ENCODE data around the gene ANAPC2.

ANAPC2 gene

DNA sequence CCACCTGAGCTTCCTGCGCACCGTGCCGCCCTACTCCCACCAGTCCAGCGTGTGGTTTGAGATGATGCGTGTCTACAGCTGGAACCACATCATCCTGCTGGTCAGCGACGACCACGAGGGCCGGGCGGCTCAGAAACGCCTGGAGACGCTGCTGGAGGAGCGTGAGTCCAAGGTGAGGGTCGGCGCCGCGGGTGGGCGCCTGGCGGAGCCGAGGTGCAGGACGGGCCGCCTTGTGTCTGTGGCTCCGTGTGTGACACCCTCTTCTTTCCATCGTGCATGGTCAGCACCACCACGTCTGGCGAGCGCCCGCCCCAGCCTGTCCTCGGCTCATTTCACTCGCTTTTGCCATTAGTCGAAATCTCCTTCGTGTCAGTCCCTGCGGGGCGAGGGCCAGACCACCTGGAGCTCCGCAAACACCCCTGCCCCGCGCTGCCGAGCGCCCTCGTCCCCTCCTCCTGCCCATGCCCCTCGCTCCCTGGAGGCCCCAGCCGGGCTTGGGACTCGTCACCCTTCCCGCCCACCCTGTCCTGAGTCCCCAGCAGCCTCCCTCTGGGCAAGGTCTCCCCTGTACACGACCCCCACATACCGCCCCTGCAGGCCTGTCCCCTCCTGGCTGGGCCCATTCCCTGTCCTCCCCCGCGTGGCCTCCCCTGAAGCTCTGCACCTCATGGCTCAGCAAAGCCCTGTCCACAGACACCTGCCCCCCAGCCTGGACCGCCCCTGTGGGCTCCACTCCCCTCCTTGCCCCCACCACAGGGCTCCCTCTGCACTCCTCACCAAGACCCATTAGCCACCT, 42.4 kb downstream of the ANAPC2 start:
- no peak for DNase-seq (ENCODE audit: low spot score)
- in situ Hi-C loops (cut with MboI; ENCODE audit: low pct_unique_long_range_greater_than_20kb, low sequenced_read_pairs, unreplicated experiment), result no loop called here
- TF ChIP-seq, protein P1, sequence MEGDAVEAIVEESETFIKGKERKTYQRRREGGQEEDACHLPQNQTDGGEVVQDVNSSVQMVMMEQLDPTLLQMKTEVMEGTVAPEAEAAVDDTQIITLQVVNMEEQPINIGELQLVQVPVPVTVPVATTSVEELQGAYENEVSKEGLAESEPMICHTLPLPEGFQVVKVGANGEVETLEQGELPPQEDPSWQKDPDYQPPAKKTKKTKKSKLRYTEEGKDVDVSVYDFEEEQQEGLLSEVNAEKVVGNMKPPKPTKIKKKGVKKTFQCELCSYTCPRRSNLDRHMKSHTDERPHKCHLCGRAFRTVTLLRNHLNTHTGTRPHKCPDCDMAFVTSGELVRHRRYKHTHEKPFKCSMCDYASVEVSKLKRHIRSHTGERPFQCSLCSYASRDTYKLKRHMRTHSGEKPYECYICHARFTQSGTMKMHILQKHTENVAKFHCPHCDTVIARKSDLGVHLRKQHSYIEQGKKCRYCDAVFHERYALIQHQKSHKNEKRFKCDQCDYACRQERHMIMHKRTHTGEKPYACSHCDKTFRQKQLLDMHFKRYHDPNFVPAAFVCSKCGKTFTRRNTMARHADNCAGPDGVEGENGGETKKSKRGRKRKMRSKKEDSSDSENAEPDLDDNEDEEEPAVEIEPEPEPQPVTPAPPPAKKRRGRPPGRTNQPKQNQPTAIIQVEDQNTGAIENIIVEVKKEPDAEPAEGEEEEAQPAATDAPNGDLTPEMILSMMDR (IDR thresholded peaks at IDR 0.05; ENCODE audit: extremely low read depth, insufficient read depth, missing control alignments), result no peak

DNA sequence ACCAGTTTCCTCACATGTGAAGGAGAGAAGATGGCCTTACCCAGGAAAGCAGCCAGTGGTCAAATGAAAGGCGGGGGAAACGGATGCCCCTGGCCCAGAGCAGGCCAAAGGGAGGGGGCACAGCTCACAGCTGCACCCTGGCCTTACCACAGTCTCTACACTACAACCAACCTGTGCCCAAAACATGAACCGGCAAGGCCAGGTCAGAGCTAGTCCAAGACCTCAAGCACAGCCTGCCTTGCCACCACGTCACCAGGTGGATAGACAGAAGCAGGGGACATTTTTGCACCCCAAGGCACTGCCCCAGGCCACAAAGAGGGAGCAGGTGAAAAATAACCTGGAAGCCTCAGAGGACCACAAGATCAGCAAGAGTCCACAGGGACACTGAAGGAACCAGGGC, 44.9 kb downstream of the ANAPC2 start:
- DNase-seq (ENCODE audit: low spot score), result no peak
- in situ Hi-C loops (cut with MboI; ENCODE audit: low pct_unique_long_range_greater_than_20kb, low sequenced_read_pairs, unreplicated experiment), result no loop called here
- TF ChIP-seq, protein P1 (IDR thresholded peaks at IDR 0.05; ENCODE audit: extremely low read depth, insufficient read depth, missing control alignments), result no peak

DNA sequence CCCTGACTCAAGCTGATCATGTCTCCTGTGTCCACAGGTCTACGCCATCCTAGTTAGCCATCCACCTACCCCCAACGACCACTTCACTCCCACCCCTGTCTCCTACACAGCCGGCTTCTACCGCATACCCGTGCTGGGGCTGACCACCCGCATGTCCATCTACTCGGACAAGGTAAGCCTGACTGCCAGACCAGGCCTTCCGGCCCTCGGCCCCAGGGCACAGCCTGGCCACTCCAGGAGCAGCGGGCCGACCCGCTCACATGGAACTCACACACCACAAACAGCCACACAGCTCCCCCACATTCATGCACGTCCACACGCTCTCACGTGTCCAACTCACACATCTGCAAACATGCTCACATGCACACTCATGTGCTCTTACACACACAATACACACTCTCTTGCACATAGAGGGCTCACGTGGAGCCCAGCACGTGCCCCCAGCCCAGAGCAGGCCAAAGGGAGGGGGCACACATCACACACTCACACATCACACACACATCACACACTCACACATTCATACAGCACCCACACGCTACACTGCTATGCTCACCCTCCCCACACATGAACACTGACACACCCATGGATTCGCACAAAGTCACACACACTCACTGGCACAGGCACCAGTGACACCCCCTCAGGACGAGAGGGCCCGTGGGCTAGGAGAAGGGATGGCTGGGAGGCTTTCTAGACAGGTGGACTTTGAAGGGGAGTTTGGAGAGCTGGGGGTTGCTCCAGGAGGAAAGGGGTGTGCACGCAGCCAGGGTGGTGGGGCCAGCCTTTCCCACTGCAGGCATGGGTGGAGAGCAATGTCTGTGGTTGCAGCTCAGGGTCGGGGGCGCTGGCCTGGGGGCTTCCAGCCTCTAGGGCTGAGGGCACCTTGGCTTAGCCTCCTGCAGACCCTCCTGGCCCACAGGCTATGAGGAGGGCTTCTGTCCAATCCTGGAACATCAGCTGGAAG, 46.1 kb downstream of the ANAPC2 start:
- in situ Hi-C loops (cut with MboI; ENCODE audit: low pct_unique_long_range_greater_than_20kb, low sequenced_read_pairs, unreplicated experiment), result no loop called here
- TF ChIP-seq, protein P1 (IDR thresholded peaks at IDR 0.05; ENCODE audit: extremely low read depth, insufficient read depth, missing control alignments), result no peak
- DNase-seq (ENCODE audit: low spot score), result no peak

DNA sequence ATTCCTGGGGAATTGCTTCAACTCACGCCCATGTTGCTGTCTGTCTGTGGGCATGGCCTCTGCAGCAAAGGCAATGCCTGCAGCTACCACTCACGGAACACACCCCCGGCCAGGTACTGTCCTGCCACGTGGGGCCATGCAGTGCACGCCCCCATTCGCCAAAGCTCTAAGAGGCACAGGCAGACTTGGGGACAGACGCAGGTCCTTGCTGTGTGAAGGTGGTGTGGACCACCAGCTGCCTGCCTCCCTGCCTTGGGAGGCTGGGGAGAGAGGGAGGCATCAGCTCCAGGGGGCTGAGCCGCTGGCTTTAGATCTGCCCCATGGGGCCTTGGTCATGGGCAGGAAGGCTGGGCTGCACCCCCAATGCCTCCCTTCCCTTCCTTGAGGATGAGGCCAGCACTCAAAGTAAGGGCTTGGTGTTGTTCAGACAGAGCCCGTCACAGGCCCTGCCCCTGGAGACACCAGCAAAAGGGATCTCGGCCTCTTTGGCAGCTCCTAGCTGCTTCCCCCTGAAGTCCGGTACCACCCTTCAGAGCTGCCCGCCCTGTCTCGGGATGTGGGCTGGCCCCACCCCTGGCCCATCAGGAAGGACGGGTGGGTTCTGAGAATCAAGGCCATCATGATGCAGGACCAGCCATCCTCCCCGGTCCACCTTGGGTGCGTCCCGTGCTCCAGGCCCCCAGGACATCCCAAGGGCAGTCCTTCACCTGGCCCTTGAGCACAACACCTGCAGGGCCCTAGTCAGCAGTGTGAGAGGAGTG, 47.1 kb downstream of the ANAPC2 start:
- in situ Hi-C loops (cut with MboI; ENCODE audit: low pct_unique_long_range_greater_than_20kb, low sequenced_read_pairs, unreplicated experiment), result no loop called here
- TF ChIP-seq, protein P1 (IDR thresholded peaks at IDR 0.05; ENCODE audit: extremely low read depth, insufficient read depth, missing control alignments), result no peak
- DNase-seq (ENCODE audit: low spot score), result no peak

DNA sequence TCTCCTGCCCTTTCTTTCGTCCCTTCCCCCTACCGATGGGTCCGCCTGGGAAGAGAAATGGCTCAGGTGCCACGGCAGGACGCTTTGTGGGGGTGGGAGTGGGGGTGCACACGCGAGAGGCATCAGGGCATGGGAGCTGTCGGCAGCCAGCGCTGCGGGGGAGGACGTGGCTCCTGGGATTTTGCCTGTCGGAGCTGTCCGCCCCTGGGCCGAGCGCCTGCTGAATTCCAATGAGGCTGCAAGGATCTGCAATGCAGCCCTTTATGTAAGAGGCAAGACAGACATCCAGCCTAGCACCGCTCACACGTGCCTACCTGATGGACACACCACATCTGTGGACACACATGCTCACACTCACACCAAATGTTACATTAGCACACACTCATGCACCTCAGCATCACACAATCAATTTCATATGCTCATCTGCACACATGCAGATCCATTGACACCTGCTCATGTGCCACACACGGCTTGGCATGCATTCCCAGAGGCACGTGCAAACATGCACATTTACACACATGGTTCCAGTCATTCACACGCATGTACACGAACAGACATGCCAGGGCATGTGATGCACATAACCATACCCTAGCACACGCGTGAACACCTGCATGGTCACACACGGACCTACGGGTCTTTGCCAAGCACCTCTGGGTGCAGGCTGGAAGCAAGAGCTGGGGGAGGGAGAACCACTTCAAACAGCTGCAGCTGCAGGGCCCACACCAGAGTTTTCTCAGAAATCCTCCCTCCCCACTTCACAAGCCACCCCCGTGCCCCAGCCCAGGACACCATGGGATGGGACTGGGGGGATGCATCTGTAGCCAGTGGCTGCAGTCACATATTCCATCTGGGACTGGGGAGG, 48.0 kb downstream of the ANAPC2 start:
- in situ Hi-C loops (cut with MboI; ENCODE audit: low pct_unique_long_range_greater_than_20kb, low sequenced_read_pairs, unreplicated experiment), result no loop called here
- TF ChIP-seq, protein P1 (IDR thresholded peaks at IDR 0.05; ENCODE audit: extremely low read depth, insufficient read depth, missing control alignments), result no peak
- no peak for DNase-seq (ENCODE audit: low spot score)

Measured in GM13977 (cell line).